GM19397 (cell line): ENCODE data around the gene ACAD8.
A peak's percentile ranks its signal among the peaks of the same experiment; 100 is the strongest.

Experiments used
- ATAC-seq: cut with Tn5 transposase; IDR thresholded peaks from one replicate; pipeline ENCODE4 v1.9.1; 2021; ENCODE audit warnings: mild to moderate bottlenecking, moderate library complexity; ENCODE audit not compliant: unreplicated experiment

The ACAD8 gene

DNA sequence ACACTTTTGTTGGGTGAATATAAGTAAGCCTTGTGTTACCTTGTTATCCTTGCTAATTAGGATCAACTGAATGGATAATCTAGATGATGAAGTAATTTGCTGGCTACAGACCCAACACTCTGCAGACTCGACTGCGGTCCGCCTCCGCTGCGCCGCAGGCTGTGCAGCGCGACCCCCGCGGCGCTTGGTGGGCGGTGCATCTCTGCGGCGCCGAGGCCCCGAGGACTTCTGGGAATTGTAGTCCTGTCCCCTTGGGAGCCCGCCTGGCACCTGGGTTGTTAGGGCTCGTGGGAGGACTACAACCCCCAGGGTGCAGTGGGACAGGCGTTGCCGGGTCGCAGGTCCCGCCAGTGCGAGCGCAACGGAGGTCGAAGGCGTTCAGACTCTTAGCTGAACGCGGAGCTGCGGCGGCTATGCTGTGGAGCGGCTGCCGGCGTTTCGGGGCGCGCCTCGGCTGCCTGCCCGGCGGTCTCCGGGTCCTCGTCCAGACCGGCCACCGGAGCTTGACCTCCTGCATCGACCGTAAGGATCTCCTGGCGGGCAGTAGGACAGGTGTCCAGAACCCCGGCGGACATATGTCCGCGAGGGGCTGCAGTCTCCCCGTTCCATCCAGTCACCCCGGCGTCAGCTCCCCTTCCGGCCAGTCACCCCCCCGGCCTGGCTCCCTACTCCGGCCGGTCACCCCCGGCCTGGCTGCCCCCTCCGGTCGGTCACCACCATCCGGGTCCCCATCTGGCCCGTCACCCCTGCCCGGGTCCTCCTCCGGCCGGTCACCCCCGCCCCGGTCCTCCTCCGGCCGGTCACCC is at the start of gene ACAD8, which contains the start of gene THYN1:
ACAD8 (plus strand) TSS at position 381 of the 806 bp plus-strand sequence; CDS start at position 414, 33 bp downstream.
THYN1 (minus strand) TSS at position 165 of the 806 bp plus-strand sequence. CDS start 470 bp downstream, outside the sequence.
- peak; percentile 99 for ATAC-seq

DNA sequence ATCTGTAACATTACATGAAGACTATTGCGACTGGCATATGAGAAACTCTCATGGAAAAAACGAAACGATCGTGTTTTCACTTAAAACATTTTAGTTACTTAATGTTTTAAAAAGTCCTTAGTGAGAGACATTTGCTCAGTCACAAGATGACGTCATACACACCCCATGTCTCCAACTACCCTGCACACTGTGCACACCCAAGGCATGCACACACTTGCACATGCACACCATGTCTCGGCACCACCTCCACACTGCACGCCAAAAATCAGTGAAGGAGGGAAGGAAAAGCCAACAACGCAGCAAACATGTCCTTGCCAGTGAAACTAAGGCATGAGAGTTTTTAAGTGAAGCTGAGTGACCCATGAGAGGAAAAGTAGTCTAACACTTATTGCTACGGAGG is 47.6 kb upstream of the ACAD8 start:
- ATAC-seq, result no peak

GRCh38 chr11:134206185-134206584 is 47.2 kb upstream of the ACAD8 start:
- no peak for ATAC-seq

GRCh38 chr11:134207538-134208239 is 45.7 kb upstream of the ACAD8 start:
- ATAC-seq, result no peak

- ATAC-seq, result no peak
These were observed 37.5 kb upstream of the ACAD8 start for GRCh38 chr11:134215836-134216235.

DNA sequence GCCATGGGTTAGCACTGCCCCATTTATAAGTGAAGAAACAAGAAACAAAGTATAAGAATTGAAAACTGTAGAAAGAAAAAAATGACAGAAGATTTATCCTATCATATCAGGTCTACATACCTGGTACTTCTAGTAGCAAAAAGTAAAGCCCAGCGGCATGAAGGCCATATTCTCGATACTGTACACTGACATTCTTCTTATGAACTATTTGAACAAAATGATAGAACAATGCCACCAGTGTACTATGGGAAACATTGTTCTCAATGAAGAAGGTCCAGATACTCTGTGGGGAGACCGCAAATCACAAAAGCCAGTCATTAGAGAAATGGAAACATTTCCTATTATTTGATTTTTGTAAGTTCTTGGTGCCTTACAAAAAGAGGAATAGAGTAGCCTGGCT is 36.6 kb upstream of the ACAD8 start:
- no peak for ATAC-seq

- ATAC-seq, result no peak
These were observed 30.2 kb upstream of the ACAD8 start for GRCh38 chr11:134223121-134223520.

- peak; percentile 68 for ATAC-seq
These were observed 29.3 kb upstream of the ACAD8 start, which contains the start of the genes NCAPD3 and VPS26B for GRCh38 chr11:134223836-134224709. TSS of gene NCAPD3 (minus strand) at chr11:134223967. CDS start at chr11:134223926, 41 bp downstream. TSS of gene VPS26B (plus strand) at chr11:134224671. CDS start at chr11:134225123, 452 bp downstream.

DNA sequence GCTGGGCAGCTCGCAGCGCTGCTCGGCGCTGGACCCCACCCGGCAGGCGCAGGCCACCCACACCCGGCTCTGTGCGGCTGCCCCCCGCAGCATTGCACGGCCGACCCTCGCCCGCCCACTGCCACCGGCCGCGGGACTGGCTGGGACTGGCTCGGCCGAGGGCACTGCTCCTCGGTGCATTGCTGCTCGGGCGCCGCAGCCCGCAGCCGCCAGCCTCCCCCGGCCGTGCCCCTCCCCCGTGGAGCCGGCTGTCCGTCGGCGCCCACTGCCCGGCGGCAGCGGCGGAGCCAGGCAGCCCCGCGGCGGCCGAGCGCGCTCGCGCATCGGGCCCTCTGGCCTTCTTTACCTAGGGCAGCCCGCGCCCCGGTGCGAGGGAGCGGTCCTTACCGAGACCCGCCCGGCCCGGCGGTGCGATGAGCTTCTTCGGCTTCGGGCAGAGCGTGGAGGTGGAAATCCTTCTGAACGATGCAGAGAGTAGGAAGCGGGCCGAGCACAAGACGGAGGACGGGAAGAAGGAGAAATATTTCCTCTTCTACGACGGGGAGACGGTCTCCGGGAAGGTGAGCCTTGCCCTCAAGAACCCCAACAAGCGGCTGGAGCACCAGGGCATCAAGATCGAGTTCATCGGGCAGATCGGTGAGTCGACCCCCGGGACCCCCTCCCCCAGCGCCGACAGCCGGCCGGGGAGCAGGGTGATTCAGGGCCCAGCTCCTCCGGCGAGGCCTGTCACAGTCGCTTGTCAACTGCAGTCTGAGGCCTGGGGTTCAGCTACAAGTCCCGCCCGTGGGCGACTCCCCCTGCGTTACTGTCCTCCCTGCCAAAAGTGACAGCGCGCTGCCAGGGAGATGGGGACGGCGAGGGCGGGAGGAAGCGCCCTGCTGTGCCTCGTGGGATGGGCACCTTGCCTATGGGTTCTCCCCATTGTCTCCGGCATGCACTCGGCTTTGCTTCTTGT is 28.4 kb upstream of the ACAD8 start:
- peak; percentile 17 for ATAC-seq

DNA sequence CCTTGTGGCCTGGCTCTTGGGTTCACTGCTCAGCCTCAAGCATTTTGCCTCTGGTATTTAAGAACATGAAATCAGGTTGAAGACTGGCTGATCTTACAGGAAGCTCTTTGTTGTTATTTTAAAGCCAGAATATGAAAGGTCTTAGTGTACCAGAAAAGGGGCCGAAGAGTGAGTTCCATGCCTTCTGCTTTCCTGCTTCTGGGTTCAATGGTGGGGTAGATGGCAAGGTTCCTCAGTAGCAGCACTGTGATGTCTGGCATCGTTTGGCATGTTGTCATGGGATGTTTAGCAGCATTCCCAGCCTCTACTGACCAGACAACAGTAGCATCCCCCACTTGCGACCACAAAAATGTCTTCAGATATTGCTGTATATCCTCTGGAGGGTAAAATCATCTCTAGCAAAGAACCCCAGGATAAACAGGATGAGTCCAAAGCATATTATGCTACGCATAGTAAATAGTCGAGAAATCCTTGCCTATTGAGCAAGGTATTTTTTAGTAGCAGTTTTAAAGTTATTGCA is 26.5 kb upstream of the ACAD8 start:
- ATAC-seq, result no peak

DNA sequence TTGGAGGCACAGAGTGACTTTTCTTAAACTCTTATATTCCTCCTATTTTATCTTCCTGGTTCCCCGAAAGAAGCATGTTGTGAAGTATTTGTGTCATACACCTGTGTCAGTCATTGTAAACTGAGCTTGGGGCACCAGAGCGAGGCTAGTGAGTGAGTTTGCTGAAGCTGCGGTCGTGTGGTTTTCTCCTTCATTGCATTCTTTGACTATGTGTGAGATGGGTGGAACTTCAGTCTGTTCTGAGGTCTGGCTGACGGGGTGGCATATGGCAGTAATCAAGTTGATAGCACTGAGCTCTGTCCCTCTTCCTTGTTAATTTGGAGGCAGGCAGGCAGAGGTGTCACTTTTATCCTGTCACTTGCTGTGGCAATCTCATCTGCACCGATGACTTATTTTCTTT is 24.7 kb upstream of the ACAD8 start:
- peak; percentile 48 for ATAC-seq

GRCh38 chr11:134229126-134229790 is 24.1 kb upstream of the ACAD8 start:
- no peak for ATAC-seq

DNA sequence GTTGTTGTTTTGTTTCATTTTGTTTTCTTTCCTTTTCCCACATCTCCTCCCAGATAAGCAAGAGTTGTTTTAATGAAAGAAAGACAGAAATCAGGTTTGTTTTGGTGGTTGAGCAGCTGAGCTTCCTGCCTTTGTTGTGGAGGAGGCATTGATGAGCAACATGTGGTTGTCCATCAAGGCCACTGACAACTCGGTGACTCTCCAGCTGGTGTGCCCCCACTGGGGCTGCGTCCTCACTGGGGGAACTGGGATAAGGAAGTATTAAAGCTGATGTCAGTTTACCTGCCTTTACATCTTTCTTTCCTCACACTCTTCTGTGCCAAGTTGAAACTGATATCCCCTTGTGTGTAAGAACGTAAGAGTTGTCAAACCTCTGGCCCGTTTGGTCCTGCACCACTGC is 23.0 kb upstream of the ACAD8 start:
- ATAC-seq, result no peak

DNA sequence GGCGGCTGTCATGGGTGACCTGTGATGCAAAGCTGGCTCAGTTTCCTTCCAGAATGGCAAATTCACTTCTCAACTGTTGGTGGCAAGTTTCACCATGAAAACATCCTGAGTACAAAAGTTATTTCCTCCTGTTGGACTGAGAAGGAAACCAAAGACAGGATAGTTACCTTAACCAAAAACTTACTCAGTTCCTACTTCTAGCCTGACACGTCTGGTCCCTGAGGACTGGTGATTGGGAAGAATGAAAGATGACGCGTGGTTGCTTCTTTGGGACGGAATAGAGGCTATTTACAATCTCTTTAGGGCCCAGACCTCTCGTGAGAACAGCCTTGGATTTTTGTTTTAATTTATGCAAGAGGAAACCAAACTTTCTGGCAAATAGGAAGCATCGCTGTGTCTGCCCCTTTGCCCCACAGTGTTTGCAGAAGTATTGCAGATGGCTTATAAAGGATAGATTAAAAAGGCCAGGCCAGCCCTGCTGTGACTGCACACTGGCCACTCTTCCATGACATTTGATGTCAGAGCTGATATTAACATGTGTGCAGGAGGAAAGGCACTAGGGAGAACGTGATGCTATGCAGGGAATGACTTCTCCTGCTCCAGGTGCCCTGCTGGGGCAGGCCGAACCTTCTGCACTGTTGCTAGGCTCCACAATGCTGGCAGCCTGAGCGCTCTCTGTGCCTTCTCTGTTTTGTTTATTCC is 21.3 kb upstream of the ACAD8 start:
- ATAC-seq, result no peak

GRCh38 chr11:134233729-134234179 is 19.6 kb upstream of the ACAD8 start:
- ATAC-seq, result no peak

GRCh38 chr11:134235399-134235798 is 18.0 kb upstream of the ACAD8 start:
- no peak for ATAC-seq

DNA sequence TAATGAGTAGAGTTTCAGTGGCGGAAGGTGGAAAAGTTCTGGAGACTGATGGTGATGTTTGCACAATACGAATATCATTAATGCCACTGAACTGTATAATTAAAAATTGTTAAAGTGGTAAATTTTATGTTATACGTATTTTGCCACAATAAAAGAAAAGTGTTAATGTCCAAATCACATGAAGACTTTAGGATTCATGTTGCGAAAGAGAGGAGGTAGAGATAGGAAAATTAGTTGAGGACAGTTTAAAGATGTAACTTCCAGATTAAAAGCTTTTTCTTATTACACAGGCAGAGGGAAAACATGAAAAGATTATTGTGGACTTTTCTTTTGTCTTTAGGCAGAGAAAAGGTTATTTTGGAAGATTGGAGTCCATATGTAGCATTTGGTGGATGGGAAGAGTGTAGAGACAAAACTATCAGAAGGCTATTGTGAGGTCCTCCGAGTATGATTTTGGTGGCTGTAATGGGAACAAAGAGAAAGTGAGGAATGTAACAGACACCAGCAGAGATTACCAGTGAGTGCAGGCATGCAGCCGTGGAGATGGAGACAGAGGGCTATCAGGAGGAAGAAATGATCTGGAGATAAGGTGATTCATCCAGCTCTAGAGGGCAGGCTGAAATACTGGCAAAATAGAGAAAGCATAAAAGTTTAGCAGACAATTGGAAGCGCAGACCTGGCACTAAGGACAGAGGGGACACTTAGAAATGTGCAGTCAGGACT is 16.4 kb upstream of the ACAD8 start:
- ATAC-seq, result no peak

DNA sequence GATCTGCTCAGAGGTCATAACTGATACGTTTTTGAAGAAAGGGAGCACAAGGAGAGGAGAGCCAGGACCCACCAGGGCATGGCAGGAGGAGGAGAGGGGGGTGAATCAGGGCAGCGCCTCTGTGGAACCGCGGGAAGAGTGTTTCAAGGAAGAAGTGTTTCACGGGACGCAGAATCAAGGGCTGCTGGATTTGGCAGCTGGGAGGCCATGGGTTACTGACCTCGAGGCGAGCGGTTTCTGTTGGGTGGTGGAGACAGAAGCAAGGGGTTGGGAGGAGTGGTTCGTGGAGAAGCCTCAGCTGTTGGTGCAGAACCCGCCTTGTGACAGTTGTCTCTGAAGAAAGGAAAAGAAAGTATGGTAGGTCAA is 15.8 kb upstream of the ACAD8 start:
- no peak for ATAC-seq
